Testis (tissue), 3 donors: ENCODE measurements around the gene HOXC4. TPM values are rescaled to one million over a fixed set of nuclear protein-coding genes. Genes with fewer than 3 reads are reported as not detected.

Experiments
- DNase-seq: peaks from one replicate; pipeline ENCODE4 v3.0.0-alpha.2; 2019
- H3K27ac ChIP-seq, 2 donors: fragments of 200-600 bp; sonication (generic); one replicate each; pipeline ENCODE4 v1.5.1; 2019
- H3K27me3 ChIP-seq: fragments of 200-600 bp; sonication (generic); one replicate; pipeline ENCODE4 v1.5.1; 2019
- H3K36me3 ChIP-seq: fragments of 200-600 bp; sonication (generic); one replicate; pipeline ENCODE4 v1.5.1; 2017; ENCODE audit warnings: low read depth; ENCODE audit errors: missing control alignments
- H3K4me1 ChIP-seq: fragments of 200-600 bp; sonication (generic); one replicate; pipeline ENCODE4 v1.5.1; 2019
- H3K4me3 ChIP-seq, 2 donors: fragments of 200-600 bp; sonication (generic); one replicate each; pipeline ENCODE4 v1.5.1; 2017 to 2019
- H3K9me3 ChIP-seq: fragments of 200-600 bp; sonication (generic); one replicate; pipeline ENCODE4 v1.5.1; 2017
- POLR2A ChIP-seq: fragments of 450-650 bp; IDR thresholded peaks from one replicate; pipeline ENCODE4 v1.6.1; 2017; ENCODE audit warnings: antibody characterized with exemption, mild to moderate bottlenecking, moderate library complexity
- WGBS, 2 donors: methylation state at CpG; one replicate each; pipeline ENCODE4 v1.1.5; 2018; 5-methylcytosine and 5-hydroxymethylcytosine counted together
- intact Hi-C: fragments of 100-400 bp; cut with DNase I; formaldehyde crosslinking; loops from one replicate; pipeline ENCODE4 v1.15.1; 2023; ENCODE audit warnings: low total_unique reads
- polyA plus RNA-seq: library from polyadenylated mRNA; stranded (reverse); fragments of 350-450 nt; fragmentation: Illumina TruSeq; extraction: RNeasy Lipid Tissue Mini Kit (QIAGEN cat#74804); gene quantifications from one replicate; pipeline ENCODE4 v1.2.3, GENCODE V29; 2014; ENCODE audit warnings: low read depth, low replicate concordance; ENCODE audit not compliant: insufficient read depth
- total RNA-seq, 2 donors: library from RNA; depleted of rRNA; stranded (reverse); fragments of >200 nt; gene quantifications; one replicate each; pipeline ENCODE4 v1.2.3, GENCODE V29; 2016
- TF ChIP-seq, protein P1 (sequence below), 3 experiments: fragments of 450-650 bp in 2 of 3; fragments of 200-600 bp in 1 of 3; sonication (generic) in 1 of 3; IDR thresholded peaks; one replicate each; pipeline ENCODE4 v1.5.1; 2016 to 2019; ENCODE audit warnings: antibody characterized with exemption in 3 of 3, mild to moderate bottlenecking in 2 of 3, moderate library complexity in 1 of 3

HOXC4 gene
- total and polyA plus RNA-seq, 3 donors from 2014 or later, result 3.0 to 4.3 (median 3.1) TPM

DNA sequence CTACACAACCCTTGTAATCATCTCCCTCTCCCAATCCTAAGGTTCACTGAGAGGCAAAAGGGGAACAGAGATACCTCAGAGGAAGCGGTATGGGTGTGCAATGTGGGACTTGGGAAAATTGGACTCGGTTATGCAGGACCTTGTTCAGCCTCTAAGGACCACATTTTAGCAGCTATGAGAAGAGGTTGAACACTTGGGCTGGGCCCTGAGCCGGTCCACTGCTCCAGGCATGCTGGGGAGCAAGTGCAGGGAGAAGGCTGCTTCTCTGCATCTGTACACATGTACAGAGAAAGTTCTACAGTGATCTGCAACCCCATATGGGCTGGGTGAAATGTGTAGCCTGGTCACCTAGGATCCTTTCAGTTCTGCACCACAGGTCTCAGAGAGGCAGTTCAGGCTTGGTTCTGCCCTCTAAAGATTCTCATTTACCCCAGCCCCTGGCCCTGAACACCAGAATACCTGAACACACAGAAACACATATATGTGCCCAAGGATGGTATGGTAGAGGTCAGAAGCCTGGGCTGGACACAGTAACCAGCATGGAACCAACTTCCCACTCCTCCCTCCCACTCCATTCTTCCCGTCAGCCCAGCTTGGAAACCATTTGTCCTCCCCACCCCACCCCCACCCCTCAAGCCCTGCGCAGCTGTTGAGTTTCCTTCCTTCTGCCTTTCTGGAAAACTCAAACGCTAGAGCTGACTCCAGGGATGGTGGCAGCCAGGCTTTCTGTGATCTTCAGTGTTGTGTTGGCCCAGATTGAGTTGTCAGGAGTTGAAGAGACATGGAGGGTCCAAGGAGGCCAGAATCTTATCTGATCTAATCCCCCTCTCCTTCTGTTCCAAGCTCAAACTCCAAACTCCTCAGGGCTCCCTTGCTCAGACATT lies 10.4 kb upstream of the HOXC4 start:
- WGBS, 2 donors, result 60 to 66% methylated on average over 5 to 6 of the region's 6 CpGs

DNA sequence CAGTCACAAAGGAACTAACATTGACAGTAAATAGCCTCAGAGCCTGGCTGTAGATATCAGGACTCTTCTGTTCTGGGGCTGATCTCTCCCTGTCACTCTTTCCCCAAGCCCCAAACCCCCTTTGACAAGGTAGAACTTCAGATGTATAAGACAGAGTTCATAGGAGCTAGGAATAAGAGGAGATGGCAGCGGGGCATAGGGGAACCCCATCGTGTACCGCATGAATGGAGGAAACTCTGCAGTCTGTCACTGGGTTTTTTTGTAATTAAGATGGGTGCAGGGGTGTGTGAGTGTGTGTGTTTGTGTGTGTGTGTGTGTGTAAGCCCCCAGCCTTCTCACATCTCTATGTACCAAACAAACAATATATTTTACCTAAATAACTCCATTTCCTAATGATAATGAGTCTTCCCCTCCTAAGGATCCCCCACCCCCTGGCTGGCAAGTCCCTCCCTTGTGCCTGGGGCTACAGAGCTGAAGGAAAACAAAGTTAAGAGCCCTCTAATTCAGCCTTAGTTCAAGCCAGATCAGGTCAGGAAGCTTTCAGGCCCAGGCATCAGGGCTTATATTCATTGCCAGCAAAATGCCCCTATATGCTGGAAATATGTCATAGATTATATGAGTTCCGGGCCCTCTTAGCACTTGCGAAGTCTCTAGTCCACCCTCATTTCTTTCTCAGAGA lies 9.1 kb upstream of the HOXC4 start:
- intact Hi-C loops, result no loop called here
- TF ChIP-seq, protein P1, sequence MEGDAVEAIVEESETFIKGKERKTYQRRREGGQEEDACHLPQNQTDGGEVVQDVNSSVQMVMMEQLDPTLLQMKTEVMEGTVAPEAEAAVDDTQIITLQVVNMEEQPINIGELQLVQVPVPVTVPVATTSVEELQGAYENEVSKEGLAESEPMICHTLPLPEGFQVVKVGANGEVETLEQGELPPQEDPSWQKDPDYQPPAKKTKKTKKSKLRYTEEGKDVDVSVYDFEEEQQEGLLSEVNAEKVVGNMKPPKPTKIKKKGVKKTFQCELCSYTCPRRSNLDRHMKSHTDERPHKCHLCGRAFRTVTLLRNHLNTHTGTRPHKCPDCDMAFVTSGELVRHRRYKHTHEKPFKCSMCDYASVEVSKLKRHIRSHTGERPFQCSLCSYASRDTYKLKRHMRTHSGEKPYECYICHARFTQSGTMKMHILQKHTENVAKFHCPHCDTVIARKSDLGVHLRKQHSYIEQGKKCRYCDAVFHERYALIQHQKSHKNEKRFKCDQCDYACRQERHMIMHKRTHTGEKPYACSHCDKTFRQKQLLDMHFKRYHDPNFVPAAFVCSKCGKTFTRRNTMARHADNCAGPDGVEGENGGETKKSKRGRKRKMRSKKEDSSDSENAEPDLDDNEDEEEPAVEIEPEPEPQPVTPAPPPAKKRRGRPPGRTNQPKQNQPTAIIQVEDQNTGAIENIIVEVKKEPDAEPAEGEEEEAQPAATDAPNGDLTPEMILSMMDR (IDR thresholded peaks at IDR 0.05), result no peak
- no peak for TF ChIP-seq POLR2A
- 79 to 93% methylated on average over 5 of the region's 5 CpGs for WGBS, 2 donors
- Histone ChIP-seq H3K4me1 (no peaks in the 10 kb centered on the region), H3K27ac (no peak overlapping the region), H3K36me3 (no peaks in the 10 kb centered on the region), H3K27me3 (no peaks in the 10 kb centered on the region), H3K9me3 (no peaks in the 10 kb centered on the region), H3K4me3 (no peak overlapping the region)
- no peak for DNase-seq

More for the DNA sequence above, 10.4 kb upstream of the HOXC4 start:
- no peaks in the 10 kb centered on the region for H3K27me3 ChIP-seq
- no peak for DNase-seq
- peaks cover 4% of the 10 kb centered on the region for H3K4me1 ChIP-seq
- no peak overlapping the region for H3K27ac ChIP-seq
- intact Hi-C loops, result no loop called here
- no peak overlapping the region for H3K4me3 ChIP-seq
- no peaks in the 10 kb centered on the region for H3K36me3 ChIP-seq
- TF ChIP-seq, protein P1 (IDR thresholded peaks at IDR 0.05), result no peak
- no peak for TF ChIP-seq POLR2A
- H3K9me3 ChIP-seq, result no peaks in the 10 kb centered on the region

DNA sequence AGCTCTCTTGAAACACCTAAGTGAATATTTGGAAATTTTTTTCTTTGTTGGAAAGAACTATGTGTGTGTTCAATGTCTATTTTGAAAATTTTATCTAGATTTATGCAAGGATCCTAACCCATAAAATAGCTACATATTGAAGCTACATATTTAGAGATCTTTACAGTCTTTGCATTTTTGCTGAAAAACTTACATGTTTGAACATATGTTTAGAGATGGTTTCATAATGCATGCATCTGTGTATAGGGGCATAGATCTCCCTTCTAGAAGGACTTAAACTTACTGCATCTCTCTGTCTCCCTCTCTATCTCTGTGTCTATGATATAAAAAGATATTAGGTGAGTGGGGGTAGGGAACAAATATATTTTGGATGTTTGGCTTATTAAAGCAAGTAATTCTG lies 8.2 kb upstream of the HOXC4 start:
- H3K9me3 ChIP-seq, result no peaks in the 10 kb centered on the region
- H3K4me3 ChIP-seq, result no peak overlapping the region
- H3K27ac ChIP-seq, result no peak overlapping the region
- no peaks in the 10 kb centered on the region for H3K27me3 ChIP-seq
- intact Hi-C loops, result no loop called here
- TF ChIP-seq, protein P1 (IDR thresholded peaks at IDR 0.05), result no peak
- TF ChIP-seq POLR2A, result no peak
- H3K4me1 ChIP-seq, result no peaks in the 10 kb centered on the region
- DNase-seq, result no peak
- H3K36me3 ChIP-seq, result no peaks in the 10 kb centered on the region

DNA sequence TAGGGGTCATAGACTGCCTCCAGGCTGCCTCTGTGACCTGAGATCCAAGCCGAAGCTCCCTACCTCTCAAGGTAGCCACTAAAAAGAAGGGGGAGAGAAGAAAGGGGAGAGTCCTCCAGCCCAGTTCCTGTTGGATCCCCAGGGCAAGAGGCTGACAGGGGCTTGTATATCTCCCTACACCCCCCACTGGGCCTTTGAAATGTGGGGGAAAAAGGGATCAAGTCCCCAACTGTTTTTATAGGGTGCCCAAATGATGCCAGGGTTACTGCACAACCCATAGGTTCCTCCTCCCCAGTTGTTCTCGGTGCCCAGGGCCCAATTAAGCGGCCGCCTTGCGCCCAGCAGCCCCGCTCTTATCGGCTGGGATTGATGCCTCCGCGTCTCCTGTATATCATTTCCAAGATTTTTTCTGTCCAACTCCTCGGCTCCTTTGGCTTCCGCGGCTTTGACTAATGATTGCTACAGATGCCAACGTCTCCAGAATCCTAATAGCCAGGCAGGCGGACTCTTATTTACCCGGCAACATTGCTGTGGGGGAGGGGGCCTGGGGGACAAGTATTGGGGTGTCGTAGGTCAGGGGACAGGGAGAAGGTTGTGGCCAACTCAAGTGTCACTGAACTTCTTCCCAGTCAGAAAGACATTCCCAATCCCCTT lies 7.6 kb upstream of the HOXC4 start:
- Histone ChIP-seq H3K4me3 (no peak overlapping the region), H3K9me3 (no peaks in the 10 kb centered on the region), H3K27ac (no peak overlapping the region), H3K27me3 (no peaks in the 10 kb centered on the region), H3K4me1 (no peaks in the 10 kb centered on the region), H3K36me3 (no peaks in the 10 kb centered on the region)
- intact Hi-C loops, result no loop called here
- TF ChIP-seq, protein P1 (IDR thresholded peaks at IDR 0.05), result no peak
- TF ChIP-seq POLR2A, result no peak
- no peak for DNase-seq
- 48 to 58% methylated on average over 16 of the region's 16 CpGs for WGBS, 2 donors
